Mucosa of stomach (tissue), 1 donor: ENCODE results near the gene TOLLIP.

Experiments used
- H3K27me3 ChIP-seq: one replicate; pipeline ENCODE4 v1.7.0; 2013; ENCODE audit warnings: mild to moderate bottlenecking, low read length; ENCODE audit not compliant: control insufficient read depth, insufficient read depth
- H3K36me3 ChIP-seq: one replicate; pipeline ENCODE4 v1.7.0; 2013; ENCODE audit warnings: low read length; ENCODE audit not compliant: control insufficient read depth, insufficient read depth
- H3K4me1 ChIP-seq: one replicate; pipeline ENCODE4 v1.7.0; 2013; ENCODE audit warnings: mild to moderate bottlenecking, low read length; ENCODE audit not compliant: control insufficient read depth, insufficient read depth
- H3K4me3 ChIP-seq: one replicate; pipeline ENCODE4 v1.7.0; 2013; ENCODE audit warnings: low read length
- H3K9ac ChIP-seq: one replicate; pipeline ENCODE4 v1.7.0; 2013; ENCODE audit warnings: mild to moderate bottlenecking, low read length, moderate library complexity
- H3K9me3 ChIP-seq: one replicate; pipeline ENCODE4 v1.7.0; 2013; ENCODE audit warnings: mild to moderate bottlenecking, low read length, moderate library complexity; ENCODE audit not compliant: control insufficient read depth
- donor health status: Pancreatic carcinoma.

Gene TOLLIP

DNA sequence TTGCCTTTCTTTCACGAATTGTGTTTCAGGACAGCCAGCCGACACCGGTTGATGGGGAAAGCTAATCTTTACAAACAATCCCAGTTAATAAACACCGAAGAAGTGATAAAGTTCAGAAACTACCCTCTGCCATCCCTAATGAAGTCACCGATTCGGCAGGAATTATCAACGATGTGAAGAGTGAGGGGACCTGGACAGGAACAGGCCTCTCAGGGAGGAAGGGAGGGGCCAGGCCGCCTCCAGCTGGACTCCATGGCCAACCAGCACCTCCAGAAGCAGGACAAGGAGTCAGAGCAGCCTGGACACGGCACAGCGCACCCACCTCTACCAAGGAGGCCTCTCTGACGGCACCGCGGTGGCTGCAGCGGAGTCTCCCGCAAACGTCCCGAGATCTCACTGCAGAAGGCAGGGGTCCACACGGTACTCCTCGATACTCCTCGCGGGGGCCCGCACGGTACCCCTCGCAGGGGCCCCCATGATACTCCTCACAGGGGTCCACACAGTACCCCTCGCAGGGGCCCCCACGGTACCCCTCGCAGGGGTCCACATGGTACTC lies 3.9 kb downstream of the TOLLIP start:
- Histone ChIP-seq H3K36me3 (no peaks in the 10 kb centered on the region), H3K27me3 (no peaks in the 10 kb centered on the region), H3K4me1 (peaks cover 68% of the 10 kb centered on the region), H3K9ac (no peak overlapping the region), H3K4me3 (no peak overlapping the region), H3K9me3 (no peaks in the 10 kb centered on the region)

DNA sequence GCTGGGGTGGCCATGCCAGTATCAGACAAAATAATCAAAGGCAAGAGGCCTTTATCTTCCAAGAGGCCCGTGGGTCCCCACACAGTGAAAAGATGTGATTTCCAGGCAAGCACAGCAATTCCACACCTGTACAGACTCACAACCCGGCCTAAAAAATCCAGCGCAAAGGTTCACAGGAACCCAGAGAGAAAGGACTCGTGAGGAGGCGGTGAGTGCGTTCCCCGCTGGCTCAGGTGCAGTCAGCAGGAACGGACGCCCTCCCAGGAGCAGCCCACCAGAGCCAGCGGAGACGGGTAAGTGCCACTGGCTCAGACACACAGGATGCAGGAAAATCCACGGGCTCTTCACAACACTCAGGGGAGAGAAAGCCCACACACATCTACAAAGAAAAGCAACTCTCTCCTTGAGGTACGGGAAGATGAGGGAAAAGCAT lies 4.4 kb downstream of the TOLLIP start:
- Histone ChIP-seq H3K4me1 (peaks cover 63% of the 10 kb centered on the region), H3K9ac (no peak overlapping the region), H3K4me3 (no peak overlapping the region)

DNA sequence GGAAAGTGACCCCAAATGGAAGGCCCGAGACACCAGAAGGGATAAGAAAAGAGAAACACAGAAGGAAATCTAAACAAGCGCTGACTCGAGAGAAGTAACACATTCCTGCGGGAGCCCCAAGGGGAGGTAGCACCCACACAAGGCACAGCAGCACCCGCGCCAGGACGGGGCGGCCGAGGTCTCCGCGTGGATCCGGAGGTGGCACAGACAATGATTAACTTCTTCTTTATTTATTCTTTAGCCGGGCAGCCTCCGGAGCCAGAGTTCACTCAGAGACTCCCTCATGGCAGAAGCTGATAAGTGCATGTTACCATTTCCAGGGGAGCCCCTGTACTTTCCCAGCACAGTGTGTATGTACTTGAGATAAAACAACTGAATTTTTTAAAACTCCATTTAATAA lies 5.1 kb downstream of the TOLLIP start:
- Histone ChIP-seq H3K4me1 (peaks cover 64% of the 10 kb centered on the region), H3K27me3 (no peaks in the 10 kb centered on the region), H3K4me3 (no peak overlapping the region), H3K9me3 (no peaks in the 10 kb centered on the region), H3K9ac (no peak overlapping the region), H3K36me3 (no peaks in the 10 kb centered on the region)

More for the DNA sequence above, 4.4 kb downstream of the TOLLIP start:
- Histone ChIP-seq H3K9me3 (no peaks in the 10 kb centered on the region), H3K27me3 (no peaks in the 10 kb centered on the region), H3K36me3 (no peaks in the 10 kb centered on the region)

DNA sequence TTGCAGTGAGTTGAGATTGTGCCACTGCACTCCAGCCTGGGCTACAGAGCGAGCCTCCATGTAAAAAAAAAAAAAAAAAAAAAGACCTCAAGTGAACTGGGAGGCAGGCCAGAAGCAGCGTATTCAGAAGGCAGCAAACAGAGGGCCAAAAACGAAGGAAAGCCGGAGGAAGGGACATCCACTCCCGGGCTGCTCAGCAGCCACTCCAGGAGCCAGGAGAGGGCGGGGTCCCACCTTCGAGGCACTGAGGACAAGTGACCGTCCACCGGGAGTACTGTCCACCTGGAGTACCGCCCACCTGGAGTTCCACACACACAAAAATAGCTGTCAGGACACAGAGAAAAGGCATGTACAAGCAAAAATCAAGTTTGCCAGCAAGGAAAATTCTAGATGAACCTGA lies 5.5 kb downstream of the TOLLIP start:
- Histone ChIP-seq H3K27me3 (no peaks in the 10 kb centered on the region), H3K9me3 (no peaks in the 10 kb centered on the region), H3K4me1 (peaks cover 68% of the 10 kb centered on the region), H3K36me3 (no peaks in the 10 kb centered on the region), H3K4me3 (no peak overlapping the region), H3K9ac (no peak overlapping the region)

DNA sequence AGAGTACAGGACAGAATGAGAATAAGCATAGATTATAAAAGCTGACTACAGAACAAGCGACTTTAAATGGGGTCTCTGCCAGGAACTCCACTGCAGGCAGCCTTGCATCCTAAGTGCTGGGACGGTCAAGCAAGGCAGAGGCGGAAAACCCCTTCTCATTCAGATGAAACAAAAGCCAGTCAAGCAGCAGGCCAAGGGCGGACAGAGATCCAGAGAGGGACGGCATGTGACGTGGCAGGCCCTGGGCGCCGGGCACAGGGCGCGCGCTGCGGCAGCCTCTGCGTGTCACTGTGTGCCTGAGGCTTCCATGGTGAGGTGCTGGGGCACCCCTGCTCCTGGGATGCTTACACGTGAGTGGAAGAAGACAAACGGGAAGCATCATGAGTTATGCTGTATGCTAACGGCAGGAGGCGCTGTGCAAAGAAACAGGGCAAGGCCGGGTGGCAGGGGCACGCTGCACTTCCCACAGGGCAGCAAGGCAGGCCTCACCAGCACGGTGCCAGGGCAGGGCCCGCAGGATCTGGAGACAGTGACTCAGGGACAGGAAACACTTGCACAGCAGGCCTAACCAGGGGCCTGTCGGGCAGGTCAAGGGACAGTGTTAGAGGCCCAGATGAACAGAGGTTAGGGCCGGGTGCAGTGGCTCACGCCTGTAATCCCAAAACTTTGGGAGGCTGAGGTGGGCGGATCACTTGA lies 6.2 kb downstream of the TOLLIP start:
- Histone ChIP-seq H3K36me3 (no peaks in the 10 kb centered on the region), H3K9me3 (no peaks in the 10 kb centered on the region), H3K4me3 (no peak overlapping the region), H3K9ac (no peak overlapping the region), H3K4me1 (peaks cover 71% of the 10 kb centered on the region), H3K27me3 (no peaks in the 10 kb centered on the region)

DNA sequence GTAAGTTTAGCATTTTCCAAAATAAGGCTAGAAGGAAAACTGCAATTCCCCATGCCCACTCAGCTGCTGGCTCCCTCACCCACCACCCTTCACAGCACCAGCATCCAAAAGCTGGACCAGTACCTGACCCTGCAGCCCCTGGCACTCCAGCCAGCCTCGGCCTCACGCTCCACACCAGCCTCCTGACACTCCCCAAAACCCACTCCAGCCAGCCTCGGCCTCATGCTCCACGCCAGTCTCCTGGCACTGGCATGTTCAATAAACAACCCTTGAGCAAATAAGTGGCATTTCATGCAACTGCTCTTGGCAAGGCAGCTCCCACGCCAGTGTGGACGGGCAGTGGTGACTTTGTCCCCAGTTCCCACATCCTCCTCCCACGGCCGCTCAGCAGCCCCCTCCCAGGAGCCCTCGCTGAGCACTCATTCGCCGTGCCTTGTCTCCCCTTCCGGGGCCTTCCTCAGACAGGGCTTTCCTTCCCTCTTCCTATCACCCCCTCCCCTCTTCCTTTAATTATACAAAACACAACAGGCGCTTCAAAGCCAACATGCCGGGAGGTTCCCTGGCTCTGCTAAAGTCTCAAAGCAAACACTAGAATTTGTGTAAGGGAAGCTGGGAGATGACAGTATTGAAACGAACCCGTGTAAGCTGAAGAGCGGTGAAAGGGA lies 6.8 kb downstream of the TOLLIP start:
- H3K36me3 ChIP-seq = no peaks in the 10 kb centered on the region
- peaks cover 71% of the 10 kb centered on the region for H3K4me1 ChIP-seq
- no peak overlapping the region for H3K4me3 ChIP-seq
- no peak overlapping the region for H3K9ac ChIP-seq
- H3K9me3 ChIP-seq = no peaks in the 10 kb centered on the region
- no peaks in the 10 kb centered on the region for H3K27me3 ChIP-seq

DNA sequence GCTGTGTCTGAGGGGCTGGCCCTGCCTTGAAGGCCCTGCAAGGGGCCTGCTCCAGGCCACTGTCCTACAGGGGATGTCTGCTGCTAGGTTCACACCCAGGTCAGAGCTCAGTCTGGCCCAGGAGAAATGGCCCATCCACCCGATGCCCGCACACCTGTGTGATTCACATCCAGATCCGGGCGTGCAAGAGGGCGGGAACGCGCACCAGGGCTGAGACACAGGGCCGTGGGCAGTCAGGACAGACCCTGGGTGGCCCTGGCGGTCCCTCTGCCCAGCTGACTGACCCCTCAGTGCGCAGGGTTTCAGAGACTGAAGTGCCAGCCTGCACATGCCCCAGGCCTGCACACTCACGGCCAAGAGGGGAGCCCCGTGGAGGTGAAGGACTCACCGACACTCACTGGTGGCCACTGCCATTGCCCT lies 7.4 kb downstream of the TOLLIP start:
- H3K9me3 ChIP-seq = no peaks in the 10 kb centered on the region
- no peak overlapping the region for H3K4me3 ChIP-seq
- H3K9ac ChIP-seq = no peak overlapping the region
- H3K27me3 ChIP-seq = no peaks in the 10 kb centered on the region
- no peaks in the 10 kb centered on the region for H3K36me3 ChIP-seq
- peaks cover 73% of the 10 kb centered on the region for H3K4me1 ChIP-seq

DNA sequence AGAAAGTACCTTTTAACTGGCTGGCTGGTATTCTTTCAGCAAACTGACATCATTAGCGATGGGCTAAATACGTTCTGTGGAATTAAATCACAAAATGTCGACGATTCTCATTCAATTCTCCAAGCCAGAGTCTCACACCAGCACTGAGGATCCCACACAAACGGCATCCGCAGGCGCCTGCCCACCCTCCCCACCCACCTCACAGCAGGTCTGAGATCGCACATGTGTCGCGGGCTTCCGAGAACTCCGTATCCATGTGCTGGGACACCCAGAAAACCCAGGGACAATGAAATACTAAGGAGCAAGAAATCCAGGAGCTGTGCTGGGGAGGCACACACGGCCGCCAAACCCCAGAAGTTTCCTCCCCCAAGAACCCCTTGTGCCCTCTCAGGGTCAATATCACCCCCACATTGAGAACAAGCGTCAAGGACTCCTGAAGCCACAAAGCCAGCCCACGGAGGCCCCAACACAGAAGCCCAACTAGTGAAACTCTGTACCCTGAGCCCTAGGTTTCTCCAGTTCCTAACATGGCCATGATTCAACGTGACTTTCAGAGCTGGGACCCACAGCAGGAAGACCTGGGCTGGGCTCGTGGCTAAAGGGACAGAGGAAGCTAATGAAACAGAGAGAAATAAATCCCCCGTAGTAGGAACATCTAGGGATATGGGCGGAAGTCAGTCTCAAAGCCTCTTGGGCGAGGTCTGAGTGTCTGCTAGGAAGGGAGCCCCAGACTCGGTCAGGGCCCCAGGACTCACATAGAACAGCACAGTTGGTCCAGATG lies 8.0 kb downstream of the TOLLIP start:
- Histone ChIP-seq H3K27me3 (no peaks in the 10 kb centered on the region), H3K9me3 (no peaks in the 10 kb centered on the region), H3K4me1 (peaks cover 76% of the 10 kb centered on the region), H3K4me3 (no peak overlapping the region), H3K9ac (no peak overlapping the region), H3K36me3 (no peaks in the 10 kb centered on the region)

DNA sequence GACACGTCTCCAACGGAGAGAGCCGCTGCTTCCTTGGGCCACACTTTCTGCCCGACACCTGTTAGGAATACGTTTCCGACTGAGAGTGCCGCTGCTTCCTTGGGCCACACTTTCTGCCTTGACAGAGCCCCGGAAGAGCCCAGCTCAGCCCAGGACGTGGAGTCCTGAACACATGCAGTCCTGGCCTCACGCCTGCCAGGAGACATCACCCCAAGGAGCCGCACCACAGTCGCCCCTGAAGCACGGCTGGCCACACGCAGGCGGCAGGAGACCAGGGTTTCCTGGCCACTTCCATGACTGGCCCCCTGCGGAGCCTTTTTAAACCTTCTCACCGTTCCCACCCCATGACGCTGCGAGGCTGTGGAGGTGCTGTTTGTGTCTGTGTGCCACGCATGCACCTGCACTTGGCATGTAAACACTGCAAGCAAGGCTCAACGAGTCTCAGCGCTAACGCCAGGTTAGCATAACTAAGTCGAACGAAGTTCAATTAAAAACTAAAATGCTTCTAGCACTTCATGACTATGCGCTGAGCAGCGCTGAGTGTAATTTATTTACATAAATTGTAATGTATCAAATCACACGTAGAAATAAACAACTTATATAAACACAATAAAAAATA lies 8.8 kb downstream of the TOLLIP start:
- H3K27me3 ChIP-seq = no peaks in the 10 kb centered on the region
- H3K9ac ChIP-seq = no peak overlapping the region
- no peaks in the 10 kb centered on the region for H3K36me3 ChIP-seq
- H3K4me3 ChIP-seq = no peak overlapping the region
- H3K9me3 ChIP-seq = no peaks in the 10 kb centered on the region
- H3K4me1 ChIP-seq = peaks cover 69% of the 10 kb centered on the region

DNA sequence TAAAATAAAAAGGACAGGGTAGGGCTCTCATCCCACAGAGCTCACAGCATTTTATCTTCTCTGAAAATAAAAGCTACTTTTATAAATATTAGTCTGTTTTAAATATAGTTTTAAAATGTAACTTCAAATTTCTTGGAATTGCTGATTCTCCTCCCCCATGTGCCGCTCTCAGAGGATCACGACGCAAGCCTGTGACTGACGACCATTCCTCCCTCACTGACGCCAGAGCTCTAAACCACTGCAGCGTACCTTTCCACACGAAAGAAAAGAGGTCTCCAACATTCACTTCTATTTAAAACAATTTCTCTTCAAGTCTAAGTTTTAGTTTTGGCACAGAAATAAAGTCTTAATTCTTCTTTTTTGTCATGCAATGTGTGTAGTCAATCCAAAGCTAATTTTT lies 9.3 kb downstream of the TOLLIP start:
- Histone ChIP-seq H3K4me1 (peaks cover 64% of the 10 kb centered on the region), H3K9ac (no peak overlapping the region), H3K27me3 (no peaks in the 10 kb centered on the region), H3K4me3 (no peak overlapping the region), H3K36me3 (no peaks in the 10 kb centered on the region), H3K9me3 (no peaks in the 10 kb centered on the region)

DNA sequence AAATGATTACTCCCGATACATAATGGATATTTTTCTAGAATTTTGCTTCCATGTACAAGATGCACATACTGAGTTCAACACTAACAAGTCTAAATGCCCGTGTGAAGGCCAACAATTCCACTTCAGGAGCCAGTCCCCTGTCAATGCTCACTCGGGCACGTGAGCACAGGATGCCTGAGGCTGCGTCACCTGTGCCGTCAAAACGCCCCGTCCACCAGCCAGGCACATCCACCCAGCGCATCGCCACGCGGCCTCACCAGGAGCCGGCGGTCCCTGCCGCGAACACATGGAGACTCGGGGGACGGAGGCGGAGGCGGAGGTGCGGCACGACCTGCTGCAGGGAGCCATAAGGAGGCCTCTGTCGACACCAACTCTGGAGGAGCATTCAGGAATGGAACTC lies 9.8 kb downstream of the TOLLIP start:
- H3K9ac ChIP-seq = no peak overlapping the region
- peaks cover 59% of the 10 kb centered on the region for H3K4me1 ChIP-seq
- H3K27me3 ChIP-seq = no peaks in the 10 kb centered on the region
- H3K4me3 ChIP-seq = no peak overlapping the region
- no peaks in the 10 kb centered on the region for H3K9me3 ChIP-seq
- H3K36me3 ChIP-seq = no peaks in the 10 kb centered on the region
